ENCODE measurements around the gene CPLX1.

The CPLX1 gene

DNA sequence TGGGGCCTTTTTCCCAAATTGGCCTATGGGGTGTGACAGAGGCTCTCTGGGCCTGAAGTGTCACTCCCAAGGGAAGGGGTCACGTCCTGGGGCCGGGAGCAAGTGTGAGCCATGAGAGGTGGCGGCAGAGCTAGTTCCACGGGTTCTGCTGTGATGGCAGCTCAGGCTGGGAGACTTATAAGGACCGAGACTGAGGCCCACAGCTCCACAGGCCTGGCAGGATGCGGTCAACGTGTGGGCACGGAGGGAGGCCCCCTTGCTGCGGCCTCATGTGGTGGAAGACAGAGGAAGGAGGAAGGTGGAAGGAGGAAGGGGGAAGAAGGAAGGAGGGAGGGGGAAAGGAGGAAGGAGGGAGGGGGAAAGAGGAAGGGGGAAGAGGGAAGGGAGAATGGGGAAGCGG, 7.2 kb upstream of the CPLX1 start:
- no peak for TF ChIP-seq RAD21 (IDR thresholded peaks at IDR 0.05; ENCODE audit: low read depth)
- TF ChIP-seq TAF1 (IDR thresholded peaks at IDR 0.05; ENCODE audit: low read depth) = no peak

DNA sequence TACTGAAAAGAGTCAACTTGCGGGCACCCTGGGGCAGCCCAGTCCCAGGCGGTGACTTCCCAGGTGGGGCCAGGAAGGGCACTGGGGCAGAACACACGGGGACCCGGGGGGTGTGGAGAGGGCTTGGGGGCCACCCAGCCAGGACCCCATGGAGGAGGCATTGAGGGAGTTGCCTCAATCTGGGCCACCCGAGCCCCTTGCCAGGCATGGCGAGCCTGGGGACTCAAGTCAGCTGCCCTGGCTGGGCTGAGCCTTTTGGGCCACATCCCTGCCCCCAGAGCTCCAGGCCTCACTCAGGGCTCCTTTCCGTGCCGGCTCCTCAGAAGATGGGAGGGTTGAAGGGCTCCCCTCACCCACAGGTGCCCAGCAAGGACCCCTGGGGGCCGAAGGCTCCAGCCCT, 6.6 kb upstream of the CPLX1 start:
- TF ChIP-seq, protein P1, sequence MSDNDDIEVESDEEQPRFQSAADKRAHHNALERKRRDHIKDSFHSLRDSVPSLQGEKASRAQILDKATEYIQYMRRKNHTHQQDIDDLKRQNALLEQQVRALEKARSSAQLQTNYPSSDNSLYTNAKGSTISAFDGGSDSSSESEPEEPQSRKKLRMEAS (IDR thresholded peaks at IDR 0.05) = no peak
- no peak for TF ChIP-seq EGR1 (IDR thresholded peaks at IDR 0.05)
- TF ChIP-seq ZBTB7A (IDR thresholded peaks at IDR 0.05; ENCODE audit: low read depth) = no peak
- TF ChIP-seq, protein P2, sequence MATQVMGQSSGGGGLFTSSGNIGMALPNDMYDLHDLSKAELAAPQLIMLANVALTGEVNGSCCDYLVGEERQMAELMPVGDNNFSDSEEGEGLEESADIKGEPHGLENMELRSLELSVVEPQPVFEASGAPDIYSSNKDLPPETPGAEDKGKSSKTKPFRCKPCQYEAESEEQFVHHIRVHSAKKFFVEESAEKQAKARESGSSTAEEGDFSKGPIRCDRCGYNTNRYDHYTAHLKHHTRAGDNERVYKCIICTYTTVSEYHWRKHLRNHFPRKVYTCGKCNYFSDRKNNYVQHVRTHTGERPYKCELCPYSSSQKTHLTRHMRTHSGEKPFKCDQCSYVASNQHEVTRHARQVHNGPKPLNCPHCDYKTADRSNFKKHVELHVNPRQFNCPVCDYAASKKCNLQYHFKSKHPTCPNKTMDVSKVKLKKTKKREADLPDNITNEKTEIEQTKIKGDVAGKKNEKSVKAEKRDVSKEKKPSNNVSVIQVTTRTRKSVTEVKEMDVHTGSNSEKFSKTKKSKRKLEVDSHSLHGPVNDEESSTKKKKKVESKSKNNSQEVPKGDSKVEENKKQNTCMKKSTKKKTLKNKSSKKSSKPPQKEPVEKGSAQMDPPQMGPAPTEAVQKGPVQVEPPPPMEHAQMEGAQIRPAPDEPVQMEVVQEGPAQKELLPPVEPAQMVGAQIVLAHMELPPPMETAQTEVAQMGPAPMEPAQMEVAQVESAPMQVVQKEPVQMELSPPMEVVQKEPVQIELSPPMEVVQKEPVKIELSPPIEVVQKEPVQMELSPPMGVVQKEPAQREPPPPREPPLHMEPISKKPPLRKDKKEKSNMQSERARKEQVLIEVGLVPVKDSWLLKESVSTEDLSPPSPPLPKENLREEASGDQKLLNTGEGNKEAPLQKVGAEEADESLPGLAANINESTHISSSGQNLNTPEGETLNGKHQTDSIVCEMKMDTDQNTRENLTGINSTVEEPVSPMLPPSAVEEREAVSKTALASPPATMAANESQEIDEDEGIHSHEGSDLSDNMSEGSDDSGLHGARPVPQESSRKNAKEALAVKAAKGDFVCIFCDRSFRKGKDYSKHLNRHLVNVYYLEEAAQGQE (IDR thresholded peaks at IDR 0.05; ENCODE audit: low read depth) = no peak
- no peak for TF ChIP-seq FOXM1 (IDR thresholded peaks at IDR 0.05; ENCODE audit: borderline replicate concordance, low read depth)
- no peak for TF ChIP-seq TEAD4 (IDR thresholded peaks at IDR 0.05)
- no peak for TF ChIP-seq CEBPB (IDR thresholded peaks at IDR 0.05)
- no peak for TF ChIP-seq YY1 (IDR thresholded peaks at IDR 0.05; ENCODE audit: low read depth)
- TF ChIP-seq, protein P3, sequence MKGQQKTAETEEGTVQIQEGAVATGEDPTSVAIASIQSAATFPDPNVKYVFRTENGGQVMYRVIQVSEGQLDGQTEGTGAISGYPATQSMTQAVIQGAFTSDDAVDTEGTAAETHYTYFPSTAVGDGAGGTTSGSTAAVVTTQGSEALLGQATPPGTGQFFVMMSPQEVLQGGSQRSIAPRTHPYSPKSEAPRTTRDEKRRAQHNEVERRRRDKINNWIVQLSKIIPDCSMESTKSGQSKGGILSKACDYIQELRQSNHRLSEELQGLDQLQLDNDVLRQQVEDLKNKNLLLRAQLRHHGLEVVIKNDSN (IDR thresholded peaks at IDR 0.05) = no peak
- TF ChIP-seq RAD21 (IDR thresholded peaks at IDR 0.05; ENCODE audit: low read depth) = no peak
- TF ChIP-seq NFIC (IDR thresholded peaks at IDR 0.05) = no peak
- TF ChIP-seq CREB1 (IDR thresholded peaks at IDR 0.05; ENCODE audit: low read depth) = no peak
- TF ChIP-seq TCF12 (IDR thresholded peaks at IDR 0.05; ENCODE audit: low read depth) = no peak

DNA sequence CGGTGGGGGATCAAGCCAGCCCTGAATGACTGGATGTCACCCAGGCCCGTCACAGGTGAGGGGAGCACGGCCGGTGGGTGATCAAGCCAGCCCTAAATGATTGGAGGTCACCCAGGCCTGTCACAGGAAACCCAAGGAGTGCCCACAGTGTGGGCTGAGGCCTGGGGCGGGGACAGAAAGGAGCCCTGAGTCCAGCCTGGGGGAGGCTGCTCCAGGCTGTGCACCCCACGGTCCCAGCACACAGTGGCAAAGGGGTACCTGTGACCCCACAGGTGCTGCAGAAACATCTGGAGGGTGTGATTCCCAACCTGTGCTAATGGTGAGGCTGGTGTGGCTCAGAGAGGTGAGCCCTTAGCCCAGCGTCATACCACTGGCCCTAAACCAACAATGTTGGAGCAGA, 6.2 kb upstream of the CPLX1 start:
- no peak for TF ChIP-seq CREB1 (IDR thresholded peaks at IDR 0.05; ENCODE audit: low read depth)
- TF ChIP-seq EGR1 (IDR thresholded peaks at IDR 0.05) = no peak
- no peak for TF ChIP-seq ZBTB7A (IDR thresholded peaks at IDR 0.05; ENCODE audit: low read depth)
- no peak for TF ChIP-seq CEBPB (IDR thresholded peaks at IDR 0.05)
- no peak for TF ChIP-seq YY1 (IDR thresholded peaks at IDR 0.05; ENCODE audit: low read depth)

DNA sequence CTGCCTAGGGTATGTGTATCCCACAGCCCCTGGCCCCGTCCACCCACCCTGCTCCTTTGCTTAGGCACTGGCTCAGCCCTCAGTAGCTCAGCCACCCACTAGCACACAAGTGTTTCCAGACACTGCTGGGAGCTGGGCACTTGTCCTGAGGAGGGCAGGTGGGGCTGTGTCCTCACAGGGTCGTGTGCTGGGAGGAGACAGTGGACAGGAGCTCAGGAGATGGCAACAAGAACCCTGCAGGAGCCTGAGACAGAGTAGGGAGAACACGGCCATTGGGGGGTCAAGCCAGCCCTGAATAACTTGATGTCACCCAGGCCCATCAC, 5.5 kb upstream of the CPLX1 start:
- TF ChIP-seq FOXM1 (IDR thresholded peaks at IDR 0.05; ENCODE audit: borderline replicate concordance, low read depth) = no peak
- TF ChIP-seq TEAD4 (IDR thresholded peaks at IDR 0.05) = no peak
- no peak for TF ChIP-seq EP300 (IDR thresholded peaks at IDR 0.05; ENCODE audit: borderline replicate concordance)
- TF ChIP-seq, protein P3 (IDR thresholded peaks at IDR 0.05) = no peak

DNA sequence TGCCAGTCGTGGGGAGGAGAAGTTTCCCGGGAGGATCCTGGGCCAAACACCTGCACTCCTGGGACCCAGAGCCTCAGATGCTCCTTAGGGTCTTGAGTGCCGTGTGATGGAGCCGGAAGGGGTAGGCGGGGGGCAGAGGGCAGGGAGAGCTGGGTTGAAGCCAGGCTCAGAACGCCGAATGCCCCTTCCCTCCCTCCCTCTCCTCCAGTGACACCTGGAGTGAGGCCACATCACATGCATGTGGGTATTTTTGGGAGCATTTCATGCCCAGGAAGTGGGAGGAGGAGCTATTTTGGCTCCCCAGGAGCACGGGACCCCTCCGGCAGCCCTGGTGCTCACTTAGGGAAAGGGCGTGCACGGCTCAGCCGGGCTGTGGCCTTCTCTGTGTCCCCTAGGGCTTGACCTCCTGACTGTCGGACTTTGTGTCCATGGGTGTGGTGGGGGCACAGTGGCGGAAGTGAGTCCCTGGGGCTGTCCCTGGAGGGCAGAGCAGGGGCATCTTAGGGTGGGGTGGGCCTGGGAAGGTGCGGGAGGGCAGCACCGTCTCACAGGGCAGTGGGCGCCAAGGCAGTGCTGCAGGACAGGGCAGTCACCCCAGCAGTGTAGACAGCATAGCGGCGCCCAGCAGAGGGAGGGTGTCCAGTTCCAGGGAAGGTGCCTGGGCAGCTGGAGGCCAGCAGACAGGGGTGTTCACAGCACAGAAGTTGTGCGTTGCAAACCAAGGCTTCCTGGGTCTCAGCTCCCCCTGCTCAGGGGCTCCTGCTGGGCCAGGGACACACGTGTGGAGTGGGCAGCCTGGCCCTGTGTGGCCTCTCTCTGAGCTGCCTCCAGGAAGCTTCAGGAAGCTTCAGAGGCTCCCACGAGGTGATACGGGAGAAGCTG, 4.9 kb upstream of the CPLX1 start:
- TF ChIP-seq YY1 (IDR thresholded peaks at IDR 0.05; ENCODE audit: low read depth) (no peak), EP300 (IDR thresholded peaks at IDR 0.05; ENCODE audit: borderline replicate concordance) (no peak), RAD21 (IDR thresholded peaks at IDR 0.05; ENCODE audit: low read depth) (no peak)
- TF ChIP-seq, protein P2 (IDR thresholded peaks at IDR 0.05; ENCODE audit: low read depth) = no peak

DNA sequence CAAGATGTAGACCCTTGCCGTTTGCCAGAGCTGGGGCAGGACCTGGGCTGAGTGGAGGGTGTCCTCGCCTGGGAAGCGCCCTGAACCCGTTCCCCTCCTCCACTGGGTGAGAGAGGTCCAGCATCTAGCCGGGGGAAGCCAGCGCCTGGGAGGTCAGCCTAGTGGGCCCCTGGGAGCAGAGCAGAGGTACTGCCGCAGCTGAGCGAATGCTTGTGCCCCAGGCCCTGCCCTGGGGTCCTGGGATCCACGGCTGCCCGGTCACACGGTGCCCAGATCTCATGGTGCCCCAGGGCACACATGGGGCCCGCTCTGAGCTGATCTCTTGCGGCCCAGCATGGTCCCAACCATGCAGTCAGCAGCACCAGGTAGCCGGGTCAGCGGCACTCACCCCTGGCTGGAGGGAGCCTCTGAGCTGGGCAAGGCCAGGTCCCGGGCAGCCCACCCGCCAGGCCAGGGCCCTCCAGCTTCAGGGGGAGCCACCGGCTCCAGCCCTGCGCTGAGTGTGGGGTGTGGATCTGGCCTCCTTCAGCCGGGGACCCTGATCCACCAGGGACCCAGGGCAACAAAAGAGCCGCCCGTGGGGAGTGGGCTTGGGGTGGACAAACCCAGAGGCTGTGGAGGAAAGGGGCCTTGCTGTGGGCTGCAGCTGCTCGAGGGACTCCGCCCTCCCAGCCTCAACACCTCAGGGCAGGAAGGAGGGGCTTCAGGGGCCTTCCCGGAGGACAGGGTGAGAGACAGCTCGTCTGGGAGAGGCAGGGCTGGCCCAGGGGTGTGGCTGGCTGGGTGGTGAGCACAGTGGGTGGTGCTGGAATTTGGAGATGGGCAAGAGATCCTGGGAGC, 4.1 kb upstream of the CPLX1 start:
- TF ChIP-seq TAF1 (IDR thresholded peaks at IDR 0.05; ENCODE audit: low read depth) = no peak
- TF ChIP-seq, protein P2 (IDR thresholded peaks at IDR 0.05; ENCODE audit: low read depth) = no peak
- no peak for TF ChIP-seq FOXM1 (IDR thresholded peaks at IDR 0.05; ENCODE audit: borderline replicate concordance, low read depth)
- TF ChIP-seq YY1 (IDR thresholded peaks at IDR 0.05; ENCODE audit: low read depth) = no peak
- no peak for TF ChIP-seq CREB1 (IDR thresholded peaks at IDR 0.05; ENCODE audit: low read depth)
- TF ChIP-seq EGR1 (IDR thresholded peaks at IDR 0.05) = no peak
- no peak for TF ChIP-seq NFIC (IDR thresholded peaks at IDR 0.05)
- TF ChIP-seq, protein P1 (IDR thresholded peaks at IDR 0.05) = no peak
- no peak for TF ChIP-seq ZBTB7A (IDR thresholded peaks at IDR 0.05; ENCODE audit: low read depth)
- TF ChIP-seq TCF12 (IDR thresholded peaks at IDR 0.05; ENCODE audit: low read depth) = no peak
- TF ChIP-seq EP300 (IDR thresholded peaks at IDR 0.05; ENCODE audit: borderline replicate concordance) = no peak
- TF ChIP-seq, protein P3 (IDR thresholded peaks at IDR 0.05) = no peak
- TF ChIP-seq CEBPB (IDR thresholded peaks at IDR 0.05) = no peak

All from Ishikawa (cell line).